PC-9 (cell line): ENCODE measurements around the gene PEX26. TPM values are rescaled to one million over a fixed set of nuclear protein-coding genes. Genes with fewer than 3 reads are reported as not detected.
"Not testable (repeated sequence)": the region's sequence is repeated elsewhere in the genome, so short reads cannot be mapped to it uniquely, and the experiment has no call there.

Experiments
- BruUV-seq: library from RNA; stranded (reverse); fragments of 400-500 nt; replicated peaks from 2 replicates; lab custom pipeline; 2021; lab: Mats Ljungman, UMichigan
- CTCF ChIA-PET: fragments of 300-600 bp; sonication (Branson Sonifier 250); formaldehyde crosslinking; loops from one replicate; lab custom pipeline; 2022; ENCODE audit warnings: antibody characterized with exemption; lab: Charles Lee
- POLR2A ChIA-PET: fragments of 300-600 bp; sonication (Branson Sonifier 250); formaldehyde crosslinking; loops from one replicate; lab custom pipeline; 2022; ENCODE audit warnings: antibody characterized with exemption; ENCODE audit not compliant: unreplicated experiment; lab: Charles Lee
- DNase-seq, 2 experiments: peaks; one replicate each; pipeline versions ENCODE4 v3.0.0 to v3.0.0-alpha.2; 2015 to 2022; ENCODE audit warnings: mixed read lengths in 1 of 2
- H2AFZ ChIP-seq: fragments of 200-600 bp; sonication (generic); 2 replicates; pipeline ENCODE4 v1.8.1; 2017; ENCODE audit warnings: antibody characterized with exemption
- H3F3A ChIP-seq: fragments of 200-600 bp; sonication (generic); 2 replicates; pipeline ENCODE4 v1.8.1; 2017; ENCODE audit warnings: antibody characterized with exemption, mild to moderate bottlenecking, low read depth; ENCODE audit not compliant: insufficient read depth
- H3K27ac ChIP-seq: fragments of 200-600 bp; sonication (generic); 2 replicates; pipeline ENCODE4 v1.6.1; 2016; ENCODE audit warnings: mixed run types
- H3K27me3 ChIP-seq: fragments of 200-600 bp; sonication (generic); 2 replicates; pipeline ENCODE4 v1.6.1; 2016; ENCODE audit warnings: low read depth, mixed run types; ENCODE audit not compliant: insufficient read depth
- H3K36me3 ChIP-seq: fragments of 200-600 bp; sonication (generic); 2 replicates; pipeline ENCODE4 v1.6.1; 2016; ENCODE audit warnings: low read depth, mixed run types
- H3K4me1 ChIP-seq: fragments of 200-600 bp; sonication (generic); replicated peaks from 2 replicates; pipeline ENCODE4 v1.6.1; 2016; ENCODE audit warnings: mixed run types; ENCODE audit not compliant: insufficient read depth
- H3K4me2 ChIP-seq: fragments of 200-600 bp; sonication (generic); 2 replicates; pipeline ENCODE4 v1.6.1; 2017; ENCODE audit warnings: mixed run types
- H3K4me3 ChIP-seq: fragments of 200-600 bp; sonication (generic); 2 replicates; pipeline ENCODE4 v1.6.1; 2016; ENCODE audit warnings: mixed run types
- H3K79me2 ChIP-seq: fragments of 200-600 bp; sonication (generic); 2 replicates; pipeline ENCODE4 v1.6.1; 2017; ENCODE audit warnings: low read depth, mixed run types
- H3K9me2 ChIP-seq: fragments of 200-600 bp; sonication (generic); 2 replicates; pipeline ENCODE4 v1.8.1; 2017; ENCODE audit warnings: mild to moderate bottlenecking; ENCODE audit not compliant: insufficient read depth
- H3K9me3 ChIP-seq: fragments of 200-600 bp; sonication (generic); 2 replicates; pipeline ENCODE4 v1.8.1; 2016; ENCODE audit warnings: low read depth; ENCODE audit not compliant: insufficient read depth
- H4K20me1 ChIP-seq: fragments of 200-600 bp; sonication (generic); 2 replicates; pipeline ENCODE4 v1.8.1; 2017; ENCODE audit not compliant: insufficient read depth
- CTCF ChIP-seq: fragments of 200-600 bp; sonication (generic); conservative IDR thresholded peaks from 2 replicates; pipeline ENCODE4 v1.6.1; 2017; ENCODE audit warnings: mixed run types, antibody characterized with exemption, mild to moderate bottlenecking, moderate library complexity
- EZH2 ChIP-seq: fragments of 200-600 bp; sonication (generic); IDR thresholded peaks from 2 replicates; pipeline ENCODE4 v1.8.0; 2017; ENCODE audit warnings: antibody characterized with exemption, low read depth
- intact Hi-C: fragments of 100-400 bp; cut with micrococcal nuclease; formaldehyde crosslinking; loops from one replicate; pipeline ENCODE4 v1.10.0; 2022; ENCODE audit not compliant: unreplicated experiment
- total RNA-seq: library from RNA; stranded (reverse); gene quantifications from 2 replicates; pipeline ENCODE4 v1.2.3, GENCODE V29; 2021

The PEX26 gene
- total RNA-seq, 1 experiment from 2014 or later: 30.0 TPM

GRCh38 chr22:18034076-18034475 lies 43.7 kb upstream of the PEX26 start:
- H3K4me1 ChIP-seq: peaks cover 53% of the 10 kb centered on the region
- no peak overlapping the region for H3K4me2 ChIP-seq
- H3K9me3 ChIP-seq: no peaks in the 10 kb centered on the region
- DNase-seq: no peak
- H3K27me3 ChIP-seq: no peaks in the 10 kb centered on the region
- intact Hi-C loops: no loop called here
- H3K36me3 ChIP-seq: no peaks in the 10 kb centered on the region
- ChIA-PET CTCF (no interaction called here), POLR2A (no interaction called here)
- H4K20me1 ChIP-seq: no peaks in the 10 kb centered on the region
- no peaks in the 10 kb centered on the region for H3K79me2 ChIP-seq
- no peak overlapping the region for H3K4me3 ChIP-seq
- TF ChIP-seq EZH2 (no peak), CTCF (no peak)
- no peak overlapping the region for H2AFZ ChIP-seq
- H3F3A ChIP-seq: peaks cover 33% of the 10 kb centered on the region
- no peaks in the 10 kb centered on the region for H3K9me2 ChIP-seq
- no peak overlapping the region for H3K27ac ChIP-seq
- BruUV-seq: no TSS peak

GRCh38 chr22:18035751-18036150 lies 42.0 kb upstream of the PEX26 start:
- Histone ChIP-seq H3K4me2 (peak overlapping the region; percentile 74), H3K4me1 (peaks cover 50% of the 10 kb centered on the region), H3K27me3 (no peaks in the 10 kb centered on the region), H3K79me2 (no peaks in the 10 kb centered on the region), H3F3A (peaks cover 33% of the 10 kb centered on the region), H3K9me3 (no peaks in the 10 kb centered on the region), H2AFZ (no peak overlapping the region), H3K27ac (peak overlapping the region; percentile 74), H4K20me1 (no peaks in the 10 kb centered on the region), H3K4me3 (peak overlapping the region; percentile 14; the same call in 1 of the 2 replicates), H3K36me3 (no peaks in the 10 kb centered on the region), H3K9me2 (no peaks in the 10 kb centered on the region)
- ChIA-PET CTCF (no interaction called here), POLR2A (no interaction called here)
- peak; percentile 81 to 85 for DNase-seq
- BruUV-seq: no TSS peak
- intact Hi-C loops: no loop called here
- TF ChIP-seq EZH2: no peak

- CTCF ChIA-PET, H3K79me2 ChIP-seq, H2AFZ ChIP-seq, H3K9me2 ChIP-seq, H3K9me3 ChIP-seq, H3K36me3 ChIP-seq, POLR2A ChIA-PET, H4K20me1 ChIP-seq, H3K27me3 ChIP-seq, H3K27ac ChIP-seq, DNase-seq, BruUV-seq, H3K4me2 ChIP-seq, intact Hi-C loops, H3K4me3 ChIP-seq: not testable (repeated sequence)
- Histone ChIP-seq H3F3A (peaks cover 16% of the 10 kb centered on the region; the same call in 1 of the 2 replicates), H3K4me1 (peaks cover 26% of the 10 kb centered on the region)
Observed at GRCh38 chr22:18040898-18041297, 36.9 kb upstream of the PEX26 start.

- Histone ChIP-seq H3K4me2 (peak overlapping the region; percentile 40), H3K9me3 (no peaks in the 10 kb centered on the region), H3F3A (peaks cover 16% of the 10 kb centered on the region; the same call in 1 of the 2 replicates), H3K27me3 (no peaks in the 10 kb centered on the region), H3K4me3 (no peak overlapping the region), H2AFZ (no peak overlapping the region), H3K36me3 (no peaks in the 10 kb centered on the region), H3K4me1 (peaks cover 16% of the 10 kb centered on the region), H3K27ac (peak overlapping the region; percentile 50), H3K79me2 (no peaks in the 10 kb centered on the region), H4K20me1 (no peaks in the 10 kb centered on the region), H3K9me2 (no peaks in the 10 kb centered on the region)
- intact Hi-C loops: no loop called here
- POLR2A ChIA-PET: no interaction called here
- TF ChIP-seq EZH2: no peak
- no peak for TF ChIP-seq CTCF
- no TSS peak for BruUV-seq
- DNase-seq: peak in 1 of 2 experiments; percentile 68
- CTCF ChIA-PET: no interaction called here
Observed at GRCh38 chr22:18042685-18043084, 35.1 kb upstream of the PEX26 start.
